ENCODE measurements around the gene C22orf23. TPM values are rescaled to one million over a fixed set of nuclear protein-coding genes. Genes with fewer than 3 reads are reported as not detected.

The C22orf23 gene
- total RNA-seq, 1 donor from 2014 or later = not detected

DNA sequence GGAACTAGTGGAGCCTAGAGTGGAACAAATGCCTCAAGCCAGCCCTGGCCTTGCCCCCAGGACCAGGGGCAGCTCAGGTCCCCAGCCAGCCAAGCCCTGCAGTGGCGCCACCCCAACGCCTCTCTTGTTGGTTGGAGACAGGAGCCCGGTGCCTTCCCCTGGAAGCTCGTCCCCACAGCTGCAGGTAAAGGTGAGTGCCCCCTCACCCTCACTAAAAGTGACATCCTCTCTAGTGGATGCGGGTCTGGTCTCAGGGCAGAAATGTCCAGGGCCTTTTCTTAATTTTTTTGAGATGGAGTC is 25.8 kb downstream of the C22orf23 start:
- intact Hi-C loops (cut with DNase I) = no loop called here
- no peak overlapping the region for H3K4me3 ChIP-seq
- peaks cover 20% of the 10 kb centered on the region for H3K4me1 ChIP-seq
- ATAC-seq (no peak), DNase-seq (no peak)
- H3K27ac ChIP-seq = no peak overlapping the region
- peaks cover 41% of the 10 kb centered on the region for H3K36me3 ChIP-seq
- no peaks in the 10 kb centered on the region for H3K27me3 ChIP-seq
- no peaks in the 10 kb centered on the region for H3K9me3 ChIP-seq
- TF ChIP-seq, protein P1, sequence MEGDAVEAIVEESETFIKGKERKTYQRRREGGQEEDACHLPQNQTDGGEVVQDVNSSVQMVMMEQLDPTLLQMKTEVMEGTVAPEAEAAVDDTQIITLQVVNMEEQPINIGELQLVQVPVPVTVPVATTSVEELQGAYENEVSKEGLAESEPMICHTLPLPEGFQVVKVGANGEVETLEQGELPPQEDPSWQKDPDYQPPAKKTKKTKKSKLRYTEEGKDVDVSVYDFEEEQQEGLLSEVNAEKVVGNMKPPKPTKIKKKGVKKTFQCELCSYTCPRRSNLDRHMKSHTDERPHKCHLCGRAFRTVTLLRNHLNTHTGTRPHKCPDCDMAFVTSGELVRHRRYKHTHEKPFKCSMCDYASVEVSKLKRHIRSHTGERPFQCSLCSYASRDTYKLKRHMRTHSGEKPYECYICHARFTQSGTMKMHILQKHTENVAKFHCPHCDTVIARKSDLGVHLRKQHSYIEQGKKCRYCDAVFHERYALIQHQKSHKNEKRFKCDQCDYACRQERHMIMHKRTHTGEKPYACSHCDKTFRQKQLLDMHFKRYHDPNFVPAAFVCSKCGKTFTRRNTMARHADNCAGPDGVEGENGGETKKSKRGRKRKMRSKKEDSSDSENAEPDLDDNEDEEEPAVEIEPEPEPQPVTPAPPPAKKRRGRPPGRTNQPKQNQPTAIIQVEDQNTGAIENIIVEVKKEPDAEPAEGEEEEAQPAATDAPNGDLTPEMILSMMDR (IDR thresholded peaks at IDR 0.05) = no peak

DNA sequence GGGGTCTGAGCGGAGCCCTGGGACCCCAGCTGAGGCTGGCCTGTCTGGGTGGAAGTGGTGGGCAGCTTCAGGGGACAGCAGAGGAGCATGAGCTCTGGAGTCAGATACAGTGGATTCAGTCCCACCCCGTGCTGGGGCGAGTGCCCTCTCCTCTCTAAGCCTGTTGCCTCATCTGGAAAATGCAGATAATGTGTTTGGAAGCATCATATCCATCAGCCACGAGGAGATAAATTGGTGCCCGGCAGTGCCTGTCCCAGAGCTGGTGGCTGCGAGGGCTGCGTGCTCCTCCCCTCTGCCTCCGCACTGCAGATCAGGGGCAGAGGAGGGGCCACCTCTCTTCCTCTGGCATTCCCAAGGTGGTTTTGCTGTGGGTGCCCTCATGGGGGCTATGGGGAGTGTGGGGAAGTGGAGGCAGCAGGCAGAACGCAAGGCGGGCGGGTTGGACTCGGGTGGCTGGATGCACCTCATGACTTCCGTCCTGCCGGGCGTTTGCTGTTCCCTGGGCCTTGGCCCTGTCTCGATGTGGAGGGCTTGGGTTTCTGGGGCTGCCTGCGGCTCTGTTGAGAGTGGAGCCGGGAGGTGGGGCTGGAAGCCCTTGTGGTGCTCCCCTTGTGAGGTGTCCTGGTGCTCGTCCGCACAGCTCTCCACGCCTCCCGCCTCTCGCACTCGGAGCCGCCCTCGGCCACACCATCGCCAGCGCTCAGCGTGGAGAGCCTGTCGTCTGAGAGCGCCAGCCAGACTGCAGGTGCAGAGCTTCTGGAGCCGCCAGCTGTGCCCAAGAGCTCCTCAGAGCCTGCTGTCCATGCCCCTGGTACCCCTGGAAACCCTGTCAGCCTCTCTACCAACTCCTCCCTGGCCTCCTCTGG is 26.4 kb downstream of the C22orf23 start:
- DNase-seq = no peak

DNA sequence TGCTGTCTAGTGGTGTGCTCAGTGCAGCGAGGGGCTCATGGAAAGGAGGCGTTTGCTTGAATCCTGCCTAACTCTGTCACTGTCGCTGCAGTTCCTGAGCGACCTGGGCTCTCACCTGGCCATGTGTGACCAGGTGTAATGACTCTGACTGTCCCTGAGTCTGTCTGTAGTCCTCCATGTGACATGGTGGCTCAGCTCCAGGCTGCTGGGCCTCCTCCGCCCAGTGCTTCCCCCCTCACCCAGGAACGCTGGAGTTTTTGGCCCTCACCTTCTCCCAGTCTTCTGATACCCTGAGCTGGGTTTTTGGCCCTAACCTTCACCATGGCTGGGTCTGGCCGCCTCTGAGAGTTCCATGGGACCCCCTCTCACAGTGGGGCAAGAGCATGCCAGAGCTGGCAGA is 27.0 kb downstream of the C22orf23 start:
- no peak overlapping the region for H3K4me3 ChIP-seq
- DNase-seq (no peak), ATAC-seq (no peak)
- intact Hi-C loops (cut with DNase I) = no loop called here
- TF ChIP-seq, protein P1 (IDR thresholded peaks at IDR 0.05) = no peak
- H3K27me3 ChIP-seq = no peaks in the 10 kb centered on the region
- H3K9me3 ChIP-seq = no peaks in the 10 kb centered on the region
- no peak overlapping the region for H3K27ac ChIP-seq
- H3K36me3 ChIP-seq = peaks cover 41% of the 10 kb centered on the region
- H3K4me1 ChIP-seq = peaks cover 12% of the 10 kb centered on the region

More for the DNA sequence above, 26.4 kb downstream of the C22orf23 start:
- Histone ChIP-seq H3K27ac (no peak overlapping the region), H3K9me3 (no peaks in the 10 kb centered on the region), H3K27me3 (no peaks in the 10 kb centered on the region), H3K4me1 (peaks cover 16% of the 10 kb centered on the region), H3K36me3 (peaks cover 41% of the 10 kb centered on the region), H3K4me3 (no peak overlapping the region)
- intact Hi-C loops (cut with DNase I) = no loop called here
- no peak for ATAC-seq
- TF ChIP-seq, protein P1 (IDR thresholded peaks at IDR 0.05) = no peak

DNA sequence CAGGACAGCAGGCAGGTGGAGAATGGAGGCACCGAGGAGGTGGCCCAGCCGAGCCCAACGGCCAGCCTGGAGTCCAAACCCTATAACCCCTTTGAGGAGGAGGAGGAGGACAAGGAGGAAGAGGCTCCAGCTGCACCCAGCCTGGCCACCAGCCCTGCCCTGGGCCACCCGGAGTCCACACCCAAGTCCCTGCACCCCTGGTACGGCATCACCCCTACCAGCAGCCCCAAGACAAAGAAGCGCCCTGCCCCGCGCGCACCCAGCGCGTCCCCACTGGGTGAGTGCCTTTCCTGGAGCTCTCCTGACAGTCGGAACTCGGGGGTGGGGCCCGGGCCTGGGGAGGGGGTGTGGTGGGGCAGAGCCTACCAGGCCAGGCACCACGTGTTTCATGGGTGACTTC is 27.6 kb downstream of the C22orf23 start:
- H3K9me3 ChIP-seq = no peaks in the 10 kb centered on the region
- TF ChIP-seq, protein P1 (IDR thresholded peaks at IDR 0.05) = no peak
- H3K27me3 ChIP-seq = no peaks in the 10 kb centered on the region
- peaks cover 41% of the 10 kb centered on the region for H3K36me3 ChIP-seq
- no peak overlapping the region for H3K4me3 ChIP-seq
- no peak for ATAC-seq
- no peak overlapping the region for H3K27ac ChIP-seq
- DNase-seq = no peak
- H3K4me1 ChIP-seq = peaks cover 6% of the 10 kb centered on the region
- intact Hi-C loops (cut with DNase I) = no loop called here

DNA sequence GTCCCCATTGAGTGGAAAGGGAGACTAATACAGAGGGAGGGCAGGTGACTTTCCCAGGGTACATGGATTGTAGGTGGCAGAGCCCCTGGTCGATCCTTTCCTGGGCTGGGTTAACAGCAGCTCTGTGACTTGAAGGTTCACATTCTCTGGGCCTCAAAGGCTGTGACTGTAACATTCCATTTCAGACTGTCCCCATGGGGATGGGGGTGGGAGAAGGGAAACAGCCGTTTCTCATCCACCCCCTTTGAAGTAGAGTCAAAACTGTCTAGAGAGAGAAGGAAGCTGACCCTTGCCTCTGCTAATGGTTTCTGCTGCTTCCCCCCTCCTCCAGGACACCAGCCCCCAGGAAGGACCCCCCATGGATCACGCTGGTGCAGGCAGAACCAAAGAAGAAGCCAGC is 28.1 kb downstream of the C22orf23 start:
- H3K4me3 ChIP-seq = no peak overlapping the region
- TF ChIP-seq, protein P1 (IDR thresholded peaks at IDR 0.05) = no peak
- peaks cover 41% of the 10 kb centered on the region for H3K36me3 ChIP-seq
- H3K27ac ChIP-seq = no peak overlapping the region
- peaks cover 1% of the 10 kb centered on the region for H3K4me1 ChIP-seq
- DNase-seq (no peak), ATAC-seq (no peak)
- no peaks in the 10 kb centered on the region for H3K27me3 ChIP-seq
- no peaks in the 10 kb centered on the region for H3K9me3 ChIP-seq
- intact Hi-C loops (cut with DNase I) = no loop called here

Data from upper lobe of right lung (tissue), 1 donor.